Measurements from ENCODE around the gene LHX2.

GRCh38 chr9:124009531-124010217 lies 1.9 kb upstream of the LHX2 start:
- TF ChIP-seq CTCF (IDR thresholded peaks at IDR 0.05 in 8 of 11, conservative IDR thresholded peaks at IDR 0.05 in 3 of 11) = no peak
- no peak for TF ChIP-seq POLR2A (IDR thresholded peaks at IDR 0.05)
